Measurements from ENCODE around the gene ROBO2. TPM values are rescaled to one million over a fixed set of nuclear protein-coding genes. Genes with fewer than 3 reads are reported as not detected.

ROBO2 gene
- 42.3 TPM for total RNA-seq

- peak; percentile 47 for DNase-seq
Measured at GRCh38 chr3:77039606-77040171, at the start of gene ROBO2. TSS of gene ROBO2 (plus strand) at chr3:77040099. CDS start at chr3:77040786, 687 bp downstream.

GRCh38 chr3:76990606-76991005, 49.3 kb upstream of the ROBO2 start:
- DNase-seq, result no peak

GRCh38 chr3:76991165-76991564, 48.7 kb upstream of the ROBO2 start:
- DNase-seq, result no peak

GRCh38 chr3:76997733-76998132, 42.2 kb upstream of the ROBO2 start:
- DNase-seq, result peak; percentile 68

- DNase-seq, result no peak
Measured at GRCh38 chr3:76998555-76998954, 41.3 kb upstream of the ROBO2 start.

- DNase-seq, result peak; percentile 55
Measured at GRCh38 chr3:77001062-77001701, 38.7 kb upstream of the ROBO2 start.

GRCh38 chr3:77014226-77014625, 25.7 kb upstream of the ROBO2 start:
- no peak for DNase-seq

- no peak for DNase-seq
Measured at GRCh38 chr3:77025471-77025870, 14.4 kb upstream of the ROBO2 start.

GRCh38 chr3:77026904-77027634, 12.8 kb upstream of the ROBO2 start:
- DNase-seq, result no peak

- no peak for DNase-seq
Measured at GRCh38 chr3:77028005-77028404, 11.9 kb upstream of the ROBO2 start.

- peak; percentile 90 for DNase-seq
Measured at GRCh38 chr3:77038468-77038929, 1.4 kb upstream of the ROBO2 start.

- DNase-seq, result peak; percentile 37
Measured at GRCh38 chr3:77038930-77039605, 831 bp upstream of the ROBO2 start.

GRCh38 chr3:77040216-77040615, 317 bp downstream of the ROBO2 start:
- DNase-seq, result peak; percentile 47

- no peak for DNase-seq
Measured at GRCh38 chr3:77040926-77041722, 1.2 kb downstream of the ROBO2 start.

- DNase-seq, result peak; percentile 9
Measured at GRCh38 chr3:77041811-77042210, 1.9 kb downstream of the ROBO2 start.

- DNase-seq, result no peak
Measured at GRCh38 chr3:77042343-77042742, 2.4 kb downstream of the ROBO2 start.

GRCh38 chr3:77042882-77043281, 3.0 kb downstream of the ROBO2 start:
- peak; percentile 24 for DNase-seq

GRCh38 chr3:77045686-77046085, 5.8 kb downstream of the ROBO2 start:
- no peak for DNase-seq

- DNase-seq, result no peak
Measured at GRCh38 chr3:77048186-77048585, 8.3 kb downstream of the ROBO2 start.

- no peak for DNase-seq
Measured at GRCh38 chr3:77051591-77051990, 11.7 kb downstream of the ROBO2 start.

- no peak for DNase-seq
Measured at GRCh38 chr3:77052051-77052501, 12.2 kb downstream of the ROBO2 start.
